HepG2 (cell line): ENCODE measurements around the gene CA11. TPM values are rescaled to one million over a fixed set of nuclear protein-coding genes. Genes with fewer than 3 reads are reported as not detected.

Experiments used
- ARID2 ChIP-seq: sonication (generic); formaldehyde crosslinking; IDR thresholded peaks from 2 replicates; pipeline ENCODE4 v1.8.1; 2022; ENCODE audit warnings: mild to moderate bottlenecking, missing genetic modification reagents, borderline replicate concordance
- BHLHE40 ChIP-seq: IDR thresholded peaks from 2 replicates; pipeline ENCODE4 v1.6.1; 2011; ENCODE audit warnings: low read length, improper control_type of control experiment
- CREBL2 ChIP-seq: sonication (generic); formaldehyde crosslinking; IDR thresholded peaks from 2 replicates; pipeline ENCODE4 v1.8.1; 2023; ENCODE audit warnings: missing genetic modification reagents, mild to moderate bottlenecking, borderline replicate concordance
- GLI4 ChIP-seq: sonication (generic); formaldehyde crosslinking; IDR thresholded peaks from 2 replicates; pipeline ENCODE4 v1.5.1; 2020; ENCODE audit warnings: missing genetic modification reagents, mild to moderate bottlenecking, moderate library complexity, borderline replicate concordance
- NFE2L2 ChIP-seq: fragments of 150-350 bp; IDR thresholded peaks from 2 replicates; pipeline ENCODE4 v1.6.1; 2014; ENCODE audit warnings: low read length
- NFIC ChIP-seq: IDR thresholded peaks from 2 replicates; pipeline ENCODE4 v1.6.1; 2012; ENCODE audit warnings: mild to moderate bottlenecking, low read length, inconsistent platforms
- NFKB2 ChIP-seq: sonication (generic); formaldehyde crosslinking; IDR thresholded peaks from 2 replicates; pipeline ENCODE4 v1.4.0; 2020; ENCODE audit warnings: missing genetic modification reagents, borderline replicate concordance
- PBX2 ChIP-seq: IDR thresholded peaks from 2 replicates; pipeline ENCODE4 v1.6.1; 2016; ENCODE audit warnings: control low read depth
- RBM22 ChIP-seq: fragments of 200-400 bp; formaldehyde crosslinking; optimal IDR thresholded peaks from 2 replicates; pipeline ENCODE3; 2017; ENCODE audit warnings: mild to moderate bottlenecking, low read length, moderate library complexity
- SRSF1 ChIP-seq: fragments of 200-400 bp; formaldehyde crosslinking; optimal IDR thresholded peaks from 2 replicates; pipeline ENCODE3; 2017; ENCODE audit warnings: mild to moderate bottlenecking, low read depth, low read length, moderate library complexity
- SRSF4 ChIP-seq: fragments of 200-400 bp; formaldehyde crosslinking; IDR thresholded peaks from one replicate; pipeline ENCODE4 v1.6.1; 2018; ENCODE audit warnings: mild to moderate bottlenecking, low read depth, low read length, moderate library complexity; ENCODE audit not compliant: poor library complexity, severe bottlenecking
- TBP ChIP-seq: sonication (generic); formaldehyde crosslinking; IDR thresholded peaks from 2 replicates; pipeline ENCODE4 v1.5.0; 2020; ENCODE audit warnings: missing genetic modification reagents
- TSC22D2 ChIP-seq: sonication (generic); formaldehyde crosslinking; IDR thresholded peaks from 2 replicates; pipeline ENCODE4 v1.5.1; 2020; ENCODE audit warnings: missing genetic modification reagents, mild to moderate bottlenecking, borderline replicate concordance
- U2AF2 ChIP-seq: fragments of 200-400 bp; formaldehyde crosslinking; IDR thresholded peaks from 2 replicates; pipeline ENCODE4 v1.6.1; 2017; ENCODE audit warnings: low read depth, mild to moderate bottlenecking, low read length
- ZNF569 ChIP-seq: sonication (generic); formaldehyde crosslinking; IDR thresholded peaks from 2 replicates; pipeline ENCODE4 v1.5.0; 2020; ENCODE audit warnings: mild to moderate bottlenecking, missing genetic modification reagents, moderate library complexity, borderline replicate concordance
- ZNF619 ChIP-seq: sonication (generic); formaldehyde crosslinking; IDR thresholded peaks from 2 replicates; pipeline ENCODE4 v1.4.0; 2020; ENCODE audit warnings: mild to moderate bottlenecking, missing genetic modification reagents
- ZNF800 ChIP-seq: sonication (generic); formaldehyde crosslinking; IDR thresholded peaks from 2 replicates; pipeline ENCODE4 v1.4.0; 2020; ENCODE audit warnings: missing genetic modification reagents
- polyA plus RNA-seq, 8 experiments: library from polyadenylated mRNA; depleted of rRNA in 3 of 8; stranded (reverse) in 7 of 8; unstranded in 1 of 8; fragments of >200 nt; fragmentation: Illumina TruSeq in 4 of 8; extraction: Trizol in 4 of 8; gene quantifications; 2 replicates each; pipeline versions ENCODE4 v1.2.1 to v1.2.3, GENCODE V29; 2011 to 2016; ENCODE audit warnings: low read depth in 4 of 8, missing spikeins in 1 of 8, mixed read lengths in 1 of 8; ENCODE audit not compliant: insufficient read depth in 1 of 8
- total RNA-seq, 5 experiments: library from RNA; depleted of rRNA; stranded (reverse); fragments of >200 nt; fragmentation: Illumina TruSeq; extraction: Trizol; gene quantifications; 2 replicates each; pipeline ENCODE4 v1.2.3, GENCODE V29; 2016; ENCODE audit warnings: low read depth in 1 of 5
- TF ChIP-seq, protein P1 (sequence below): sonication (generic); formaldehyde crosslinking; IDR thresholded peaks from 2 replicates; pipeline ENCODE4 v1.4.0; 2020; ENCODE audit warnings: missing genetic modification reagents
- TF ChIP-seq, protein P2 (sequence below), 2 experiments: sonication (generic) in 1 of 2; formaldehyde crosslinking in 1 of 2; IDR thresholded peaks; 2 replicates each; pipeline versions ENCODE4 v1.4.0 to v1.6.1; 2016 to 2020; ENCODE audit warnings: borderline replicate concordance in 1 of 2, low read depth in 1 of 2, mild to moderate bottlenecking in 1 of 2, missing genetic modification reagents in 1 of 2

CA11 gene
- total and polyA plus RNA-seq, 2 of the 13 experiments (the other 11 are each of a cell fraction or from before 2014, with no cell fraction given) = 0.41 to 0.58 TPM

DNA sequence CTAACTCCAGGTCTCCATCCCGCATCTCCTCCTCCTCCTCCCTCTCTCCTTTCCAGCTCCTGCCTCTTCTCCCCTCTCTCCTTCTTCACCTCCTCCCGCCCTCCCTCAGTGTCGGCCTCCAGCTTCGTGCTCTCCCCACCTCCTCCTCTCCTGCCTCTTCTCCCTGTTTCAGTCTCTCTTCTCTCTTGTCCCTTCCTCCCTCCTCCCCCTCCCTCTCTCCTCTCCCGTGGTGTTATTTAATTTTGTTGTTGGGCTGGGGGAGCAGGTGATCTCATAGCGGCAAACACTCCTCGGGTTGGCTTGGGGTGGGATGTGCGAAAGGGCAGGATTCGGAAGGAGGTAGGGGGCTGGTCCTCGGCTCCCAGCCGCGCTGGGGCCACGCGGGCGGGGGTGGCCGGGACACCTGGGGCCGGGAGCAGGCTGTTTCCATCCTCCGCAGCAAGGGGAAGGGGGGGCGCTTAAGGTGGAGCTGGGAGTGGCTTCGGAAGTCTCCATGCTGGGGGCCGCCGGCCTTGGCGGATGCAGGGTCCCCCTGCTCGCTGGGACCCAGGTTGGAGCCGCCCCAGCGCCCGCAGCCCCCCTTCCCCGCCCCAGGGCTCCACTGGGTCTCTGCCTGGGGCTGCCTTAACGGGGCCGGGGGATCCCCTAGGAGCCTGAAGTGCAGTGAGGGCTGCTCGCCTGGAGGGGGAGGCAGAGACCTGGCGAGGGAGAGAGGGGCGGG is at the start of gene CA11 (continued):
- TF ChIP-seq U2AF2 = peak; percentile 96
- no peak for TF ChIP-seq TBP (CRISPR knock-in tag)
- no peak for TF ChIP-seq NFKB2 (CRISPR knock-in tag)
- no peak for TF ChIP-seq RBM22
- no peak for TF ChIP-seq ARID2
- no peak for TF ChIP-seq PBX2
- no peak for TF ChIP-seq SRSF1
- no peak for TF ChIP-seq ZNF619 (CRISPR knock-in tag)
- TF ChIP-seq, protein P1, sequence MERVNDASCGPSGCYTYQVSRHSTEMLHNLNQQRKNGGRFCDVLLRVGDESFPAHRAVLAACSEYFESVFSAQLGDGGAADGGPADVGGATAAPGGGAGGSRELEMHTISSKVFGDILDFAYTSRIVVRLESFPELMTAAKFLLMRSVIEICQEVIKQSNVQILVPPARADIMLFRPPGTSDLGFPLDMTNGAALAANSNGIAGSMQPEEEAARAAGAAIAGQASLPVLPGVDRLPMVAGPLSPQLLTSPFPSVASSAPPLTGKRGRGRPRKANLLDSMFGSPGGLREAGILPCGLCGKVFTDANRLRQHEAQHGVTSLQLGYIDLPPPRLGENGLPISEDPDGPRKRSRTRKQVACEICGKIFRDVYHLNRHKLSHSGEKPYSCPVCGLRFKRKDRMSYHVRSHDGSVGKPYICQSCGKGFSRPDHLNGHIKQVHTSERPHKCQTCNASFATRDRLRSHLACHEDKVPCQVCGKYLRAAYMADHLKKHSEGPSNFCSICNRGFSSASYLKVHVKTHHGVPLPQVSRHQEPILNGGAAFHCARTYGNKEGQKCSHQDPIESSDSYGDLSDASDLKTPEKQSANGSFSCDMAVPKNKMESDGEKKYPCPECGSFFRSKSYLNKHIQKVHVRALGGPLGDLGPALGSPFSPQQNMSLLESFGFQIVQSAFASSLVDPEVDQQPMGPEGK (CRISPR knock-in tag) = peak; percentile 73
- no peak for TF ChIP-seq SRSF4
- TF ChIP-seq CREBL2 (CRISPR knock-in tag) = 0 out of 2 replicates have a peak, but pooled peaks have one; percentile 30
- no peak for TF ChIP-seq GLI4 (CRISPR knock-in tag)
- no peak for TF ChIP-seq NFIC
- TF ChIP-seq ZNF569 = no peak
- TF ChIP-seq, protein P2, sequence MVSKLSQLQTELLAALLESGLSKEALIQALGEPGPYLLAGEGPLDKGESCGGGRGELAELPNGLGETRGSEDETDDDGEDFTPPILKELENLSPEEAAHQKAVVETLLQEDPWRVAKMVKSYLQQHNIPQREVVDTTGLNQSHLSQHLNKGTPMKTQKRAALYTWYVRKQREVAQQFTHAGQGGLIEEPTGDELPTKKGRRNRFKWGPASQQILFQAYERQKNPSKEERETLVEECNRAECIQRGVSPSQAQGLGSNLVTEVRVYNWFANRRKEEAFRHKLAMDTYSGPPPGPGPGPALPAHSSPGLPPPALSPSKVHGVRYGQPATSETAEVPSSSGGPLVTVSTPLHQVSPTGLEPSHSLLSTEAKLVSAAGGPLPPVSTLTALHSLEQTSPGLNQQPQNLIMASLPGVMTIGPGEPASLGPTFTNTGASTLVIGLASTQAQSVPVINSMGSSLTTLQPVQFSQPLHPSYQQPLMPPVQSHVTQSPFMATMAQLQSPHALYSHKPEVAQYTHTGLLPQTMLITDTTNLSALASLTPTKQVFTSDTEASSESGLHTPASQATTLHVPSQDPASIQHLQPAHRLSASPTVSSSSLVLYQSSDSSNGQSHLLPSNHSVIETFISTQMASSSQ (IDR thresholded peaks at IDR 0.05; ENCODE audit: low read depth) = no peak
- TF ChIP-seq, protein P2 (CRISPR knock-in tag; IDR thresholded peaks at IDR 0.05; ENCODE audit: borderline replicate concordance) = no peak; the same call in 1 of the 2 replicates
- TF ChIP-seq NFE2L2 = no peak
- TF ChIP-seq BHLHE40 = no peak
- TF ChIP-seq TSC22D2 (CRISPR knock-in tag) = no peak
- no peak for TF ChIP-seq ZNF800 (CRISPR knock-in tag)
